B cell (primary cell): Measurements from ENCODE around the gene GGT5.

Experiments used
- EZH2 ChIP-seq: IDR thresholded peaks from 2 replicates; pipeline ENCODE4 v1.6.1; 2012; ENCODE audit warnings: borderline replicate concordance, low read depth, mild to moderate bottlenecking, moderate library complexity, low read length; ENCODE audit not compliant: insufficient read depth, poor library complexity, severe bottlenecking
- TF ChIP-seq, protein P1 (sequence below): fragments of 200-600 bp; IDR thresholded peaks from one replicate; pipeline ENCODE4 v1.8.0; 2022; ENCODE audit warnings: antibody characterized with exemption, mild to moderate bottlenecking

- TF ChIP-seq, protein P1, sequence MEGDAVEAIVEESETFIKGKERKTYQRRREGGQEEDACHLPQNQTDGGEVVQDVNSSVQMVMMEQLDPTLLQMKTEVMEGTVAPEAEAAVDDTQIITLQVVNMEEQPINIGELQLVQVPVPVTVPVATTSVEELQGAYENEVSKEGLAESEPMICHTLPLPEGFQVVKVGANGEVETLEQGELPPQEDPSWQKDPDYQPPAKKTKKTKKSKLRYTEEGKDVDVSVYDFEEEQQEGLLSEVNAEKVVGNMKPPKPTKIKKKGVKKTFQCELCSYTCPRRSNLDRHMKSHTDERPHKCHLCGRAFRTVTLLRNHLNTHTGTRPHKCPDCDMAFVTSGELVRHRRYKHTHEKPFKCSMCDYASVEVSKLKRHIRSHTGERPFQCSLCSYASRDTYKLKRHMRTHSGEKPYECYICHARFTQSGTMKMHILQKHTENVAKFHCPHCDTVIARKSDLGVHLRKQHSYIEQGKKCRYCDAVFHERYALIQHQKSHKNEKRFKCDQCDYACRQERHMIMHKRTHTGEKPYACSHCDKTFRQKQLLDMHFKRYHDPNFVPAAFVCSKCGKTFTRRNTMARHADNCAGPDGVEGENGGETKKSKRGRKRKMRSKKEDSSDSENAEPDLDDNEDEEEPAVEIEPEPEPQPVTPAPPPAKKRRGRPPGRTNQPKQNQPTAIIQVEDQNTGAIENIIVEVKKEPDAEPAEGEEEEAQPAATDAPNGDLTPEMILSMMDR: no peak
- TF ChIP-seq EZH2: no peak
Observed at GRCh38 chr22:24171822-24172221, 73.1 kb downstream of the GGT5 start.
